BLaER1 (cell line): Measurements from ENCODE around the gene RBMS1.

Experiments used
- H3K27ac ChIP-seq: shearing (Covaris generic); formaldehyde crosslinking; 2 replicates; pipeline ENCODE4 v1.8.1; 2022
- H3K27me3 ChIP-seq: shearing (Covaris generic); formaldehyde crosslinking; 2 replicates; pipeline ENCODE4 v1.8.1; 2022
- H3K36me3 ChIP-seq: shearing (Covaris generic); formaldehyde crosslinking; 2 replicates; pipeline ENCODE4 v1.8.1; 2022
- H3K4me1 ChIP-seq: shearing (Covaris generic); formaldehyde crosslinking; 2 replicates; pipeline ENCODE4 v1.8.1; 2022
- H3K4me2 ChIP-seq: shearing (Covaris generic); formaldehyde crosslinking; 2 replicates; pipeline ENCODE4 v1.8.1; 2022
- H3K4me3 ChIP-seq: shearing (Covaris generic); formaldehyde crosslinking; 2 replicates; pipeline ENCODE4 v1.8.1; 2022
- H3K9ac ChIP-seq: shearing (Covaris generic); formaldehyde crosslinking; 2 replicates; pipeline ENCODE4 v1.8.1; 2022
- H3K9me3 ChIP-seq: shearing (Covaris generic); formaldehyde crosslinking; 2 replicates; pipeline ENCODE4 v1.8.1; 2022
- H4K20me1 ChIP-seq: shearing (Covaris generic); formaldehyde crosslinking; 2 replicates; pipeline ENCODE4 v1.8.1; 2022
- Cebpa-rat ChIP-seq: shearing (Covaris generic); IDR thresholded peaks from 2 replicates; pipeline ENCODE4 v1.8.1; 2022

Gene RBMS1

GRCh38 chr2:160516547-160517365 is 23.1 kb upstream of the RBMS1 start:
- Histone ChIP-seq H4K20me1 (no peaks in the 10 kb centered on the region), H3K27me3 (no peaks in the 10 kb centered on the region), H3K9ac (no peak overlapping the region), H3K36me3 (no peaks in the 10 kb centered on the region), H3K9me3 (no peaks in the 10 kb centered on the region), H3K27ac (no peak overlapping the region), H3K4me2 (peak overlapping the region; percentile 44), H3K4me3 (no peak overlapping the region), H3K4me1 (peaks cover 13% of the 10 kb centered on the region)
- TF ChIP-seq Cebpa-rat: no peak

- no peaks in the 10 kb centered on the region for H3K36me3 ChIP-seq
- no peaks in the 10 kb centered on the region for H3K9me3 ChIP-seq
- H3K4me3 ChIP-seq: no peak overlapping the region
- H4K20me1 ChIP-seq: no peaks in the 10 kb centered on the region
- no peaks in the 10 kb centered on the region for H3K27me3 ChIP-seq
- TF ChIP-seq Cebpa-rat: no peak
- H3K4me1 ChIP-seq: peaks cover 13% of the 10 kb centered on the region
- no peak overlapping the region for H3K4me2 ChIP-seq
- H3K9ac ChIP-seq: no peak overlapping the region
- H3K27ac ChIP-seq: no peak overlapping the region
Measured at GRCh38 chr2:160515120-160515519, 21.5 kb upstream of the RBMS1 start.

- no peak overlapping the region for H3K4me2 ChIP-seq
- H4K20me1 ChIP-seq: no peaks in the 10 kb centered on the region
- H3K36me3 ChIP-seq: no peaks in the 10 kb centered on the region
- no peak for TF ChIP-seq Cebpa-rat
- peaks cover 13% of the 10 kb centered on the region for H3K4me1 ChIP-seq
- no peaks in the 10 kb centered on the region for H3K9me3 ChIP-seq
- no peak overlapping the region for H3K27ac ChIP-seq
- H3K9ac ChIP-seq: no peak overlapping the region
- no peaks in the 10 kb centered on the region for H3K27me3 ChIP-seq
- no peak overlapping the region for H3K4me3 ChIP-seq
Measured at GRCh38 chr2:160513120-160513519, 19.5 kb upstream of the RBMS1 start.

- Histone ChIP-seq H3K27ac (no peak overlapping the region), H3K9ac (no peak overlapping the region), H3K4me2 (no peak overlapping the region), H3K27me3 (no peaks in the 10 kb centered on the region), H3K4me1 (peaks cover 13% of the 10 kb centered on the region), H3K9me3 (no peaks in the 10 kb centered on the region), H3K4me3 (no peak overlapping the region), H4K20me1 (no peaks in the 10 kb centered on the region), H3K36me3 (no peaks in the 10 kb centered on the region)
- no peak for TF ChIP-seq Cebpa-rat
Measured at GRCh38 chr2:160512491-160512890, 18.9 kb upstream of the RBMS1 start.

- Histone ChIP-seq H3K4me3 (no peak overlapping the region), H3K36me3 (no peaks in the 10 kb centered on the region), H3K9ac (no peak overlapping the region), H4K20me1 (no peaks in the 10 kb centered on the region), H3K9me3 (no peaks in the 10 kb centered on the region), H3K27me3 (no peaks in the 10 kb centered on the region), H3K4me2 (no peak overlapping the region), H3K27ac (no peak overlapping the region), H3K4me1 (no peaks in the 10 kb centered on the region)
- TF ChIP-seq Cebpa-rat: no peak
Measured at GRCh38 chr2:160510617-160511016, 17.0 kb upstream of the RBMS1 start.

- no peak for TF ChIP-seq Cebpa-rat
- Histone ChIP-seq H4K20me1 (no peaks in the 10 kb centered on the region), H3K27ac (no peak overlapping the region), H3K4me3 (no peak overlapping the region), H3K36me3 (no peaks in the 10 kb centered on the region), H3K9me3 (no peaks in the 10 kb centered on the region), H3K4me1 (no peaks in the 10 kb centered on the region), H3K27me3 (no peaks in the 10 kb centered on the region), H3K9ac (no peak overlapping the region), H3K4me2 (no peak overlapping the region)
Measured at GRCh38 chr2:160509016-160509415, 15.4 kb upstream of the RBMS1 start.

- no peak; the same call in 1 of the 2 replicates for TF ChIP-seq Cebpa-rat
- Histone ChIP-seq H3K4me3 (no peak overlapping the region), H3K9ac (no peak overlapping the region), H4K20me1 (no peaks in the 10 kb centered on the region), H3K4me2 (no peak overlapping the region), H3K36me3 (no peaks in the 10 kb centered on the region), H3K27me3 (no peaks in the 10 kb centered on the region), H3K9me3 (no peaks in the 10 kb centered on the region), H3K27ac (no peak overlapping the region), H3K4me1 (no peaks in the 10 kb centered on the region)
Measured at GRCh38 chr2:160507464-160507863, 13.9 kb upstream of the RBMS1 start.

GRCh38 chr2:160507046-160507407 is 13.4 kb upstream of the RBMS1 start:
- Histone ChIP-seq H3K4me1 (no peaks in the 10 kb centered on the region), H3K4me3 (no peak overlapping the region), H3K9ac (no peak overlapping the region), H3K36me3 (no peaks in the 10 kb centered on the region), H3K27ac (no peak overlapping the region), H4K20me1 (no peaks in the 10 kb centered on the region), H3K9me3 (no peaks in the 10 kb centered on the region), H3K27me3 (no peaks in the 10 kb centered on the region), H3K4me2 (no peak overlapping the region)
- no peak for TF ChIP-seq Cebpa-rat

- no peaks in the 10 kb centered on the region for H3K36me3 ChIP-seq
- H3K4me1 ChIP-seq: no peaks in the 10 kb centered on the region
- H3K4me2 ChIP-seq: no peak overlapping the region
- no peak overlapping the region for H3K27ac ChIP-seq
- no peaks in the 10 kb centered on the region for H3K9me3 ChIP-seq
- no peak overlapping the region for H3K9ac ChIP-seq
- H3K4me3 ChIP-seq: no peak overlapping the region
- no peaks in the 10 kb centered on the region for H3K27me3 ChIP-seq
- no peaks in the 10 kb centered on the region for H4K20me1 ChIP-seq
- no peak for TF ChIP-seq Cebpa-rat
Measured at GRCh38 chr2:160506371-160507045, 12.9 kb upstream of the RBMS1 start.

GRCh38 chr2:160505256-160505655 is 11.6 kb upstream of the RBMS1 start:
- H3K36me3 ChIP-seq: no peaks in the 10 kb centered on the region
- H3K27ac ChIP-seq: no peak overlapping the region

More at GRCh38 chr2:160505256-160505655, 11.6 kb upstream of the RBMS1 start:
- Histone ChIP-seq H3K27me3 (no peaks in the 10 kb centered on the region), H3K9me3 (no peaks in the 10 kb centered on the region), H4K20me1 (no peaks in the 10 kb centered on the region), H3K4me3 (no peak overlapping the region), H3K4me2 (no peak overlapping the region), H3K9ac (no peak overlapping the region), H3K4me1 (no peaks in the 10 kb centered on the region)
- no peak for TF ChIP-seq Cebpa-rat
